Inflammatory macrophage treated with lipopolysaccharide for 1 hour (primary cell): ENCODE data around the gene TAPBP.
"Not testable (repeated sequence)": the region's sequence is repeated elsewhere in the genome, so short reads cannot be mapped to it uniquely, and the experiment has no call there.

Experiments
- DNase-seq, 2 donors: peaks; one replicate each; pipeline ENCODE4 v3.0.0-alpha.2; 2020 to 2022

TAPBP gene

DNA sequence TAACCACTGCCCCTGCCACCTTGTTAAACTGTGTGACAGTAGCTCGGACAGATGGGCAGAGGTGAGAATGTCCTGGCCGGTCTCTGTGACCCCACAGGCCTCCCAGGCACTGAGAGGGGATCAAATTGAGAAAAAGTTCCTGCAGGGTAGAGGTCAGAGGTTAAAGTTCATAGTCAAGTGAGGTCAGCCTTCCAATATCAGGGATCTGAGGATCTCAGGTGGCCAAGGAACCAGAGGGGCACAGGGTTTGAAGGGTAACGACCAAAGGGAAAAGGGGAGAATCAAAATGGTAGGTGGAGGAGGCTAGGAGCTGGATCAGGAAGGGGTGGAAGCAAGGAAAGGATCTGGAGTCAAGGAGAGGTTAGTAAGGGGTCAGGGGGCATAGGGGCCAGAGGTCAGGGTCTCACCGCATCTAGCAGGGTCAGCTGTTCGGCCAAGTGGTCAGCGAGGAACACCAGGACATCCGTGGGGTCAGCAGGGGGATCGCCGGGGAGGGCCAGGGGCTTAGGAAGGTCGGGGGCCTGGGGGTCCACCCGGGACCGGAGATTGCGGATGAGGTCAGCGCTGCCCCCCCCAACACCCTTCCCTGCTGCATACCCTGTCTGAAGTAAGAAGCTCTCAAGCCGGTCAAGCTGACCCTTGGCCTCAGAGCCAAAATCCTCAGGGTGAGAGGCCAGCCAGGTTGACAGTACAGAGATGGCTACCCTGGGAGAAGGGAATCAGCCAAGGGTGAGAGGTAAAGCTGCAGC lies 18.1 kb downstream of the TAPBP start:
- DNase-seq: no peak

DNA sequence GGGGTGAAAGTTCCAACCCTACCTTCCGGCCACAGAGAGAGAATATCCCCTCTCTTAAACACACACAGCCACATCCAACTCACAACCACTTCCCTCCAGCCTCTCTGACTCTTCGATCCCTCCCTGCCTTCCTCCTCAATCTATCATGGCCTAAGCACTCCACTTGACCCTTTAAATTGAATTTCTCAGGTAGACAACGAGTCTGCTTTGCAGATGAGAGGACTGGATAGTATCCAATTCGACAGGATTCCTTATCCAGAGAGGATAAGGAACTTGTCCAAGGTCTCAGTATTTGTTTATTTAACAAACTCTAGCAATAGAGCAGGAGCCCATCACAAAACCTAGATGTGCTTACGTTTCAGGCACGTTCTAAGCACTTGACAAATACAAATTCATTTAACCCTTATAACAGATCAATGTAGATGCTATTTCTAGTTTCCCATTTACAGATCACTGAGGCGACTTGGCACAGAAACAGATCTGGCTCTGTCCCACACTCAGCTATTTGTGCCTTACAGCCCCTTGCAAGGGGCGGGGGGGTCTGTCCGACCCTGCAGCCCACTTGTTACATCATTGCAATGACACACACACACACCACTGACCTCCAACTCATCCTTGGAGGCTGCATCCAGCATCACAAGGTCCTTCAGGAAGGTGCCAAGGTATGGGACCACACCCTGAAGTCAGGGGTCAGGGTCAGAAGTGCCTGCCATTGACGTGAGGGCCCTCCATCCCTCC lies 19.6 kb downstream of the TAPBP start:
- DNase-seq: no peak

DNA sequence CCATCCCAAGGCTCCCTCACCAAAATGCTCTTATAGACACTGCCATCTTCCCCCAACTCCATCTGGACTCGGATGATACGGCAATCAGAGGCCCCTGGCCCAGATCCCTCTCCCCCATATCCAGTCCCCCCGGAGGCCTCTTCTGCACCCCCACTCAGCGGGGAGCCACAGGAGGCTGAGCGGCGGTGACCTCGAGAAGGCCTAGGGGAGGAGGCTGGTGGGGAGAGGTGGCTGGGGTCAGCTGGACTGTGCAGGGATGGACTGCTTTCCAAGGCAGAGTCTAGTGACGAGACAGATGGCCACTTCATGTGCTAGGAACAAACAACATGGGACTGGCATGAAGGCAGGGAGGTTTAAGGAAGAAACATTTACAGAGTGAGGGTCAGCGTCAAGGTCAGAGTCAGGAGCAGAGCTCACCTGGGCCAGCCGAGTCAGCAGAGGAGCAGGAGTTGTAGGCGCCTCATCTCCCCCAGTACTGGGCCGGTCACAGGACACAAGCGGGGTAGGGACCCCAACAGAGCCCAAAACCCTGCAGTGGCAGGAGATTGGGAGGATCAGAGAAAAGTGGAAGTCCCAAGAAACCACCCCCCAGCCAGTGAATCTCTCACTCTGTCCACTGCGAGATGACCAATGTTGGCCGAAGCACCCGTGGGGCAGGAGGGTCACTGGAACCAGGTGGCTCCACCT lies 20.7 kb downstream of the TAPBP start:
- no peak for DNase-seq

DNA sequence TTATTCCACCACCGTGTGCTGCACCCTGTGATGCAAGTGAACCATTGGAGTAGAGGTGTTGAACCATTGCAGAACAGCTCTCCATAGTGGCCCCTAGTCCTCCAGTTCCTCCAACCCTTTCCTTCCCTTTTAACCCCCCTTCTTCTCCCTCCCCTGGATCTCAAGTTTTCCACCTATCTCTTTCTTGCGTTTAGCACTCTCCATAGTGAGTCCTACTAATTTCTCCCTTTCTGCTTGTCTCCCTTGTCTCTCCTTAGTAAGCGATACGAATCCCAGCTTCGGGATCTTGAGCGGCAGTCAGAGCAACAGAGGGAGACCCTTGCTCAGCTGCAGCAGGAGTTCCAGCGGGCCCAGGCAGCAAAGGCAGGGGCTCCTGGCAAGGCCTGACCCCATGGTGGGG lies 23.4 kb downstream of the TAPBP start:
- no peak for DNase-seq

DNA sequence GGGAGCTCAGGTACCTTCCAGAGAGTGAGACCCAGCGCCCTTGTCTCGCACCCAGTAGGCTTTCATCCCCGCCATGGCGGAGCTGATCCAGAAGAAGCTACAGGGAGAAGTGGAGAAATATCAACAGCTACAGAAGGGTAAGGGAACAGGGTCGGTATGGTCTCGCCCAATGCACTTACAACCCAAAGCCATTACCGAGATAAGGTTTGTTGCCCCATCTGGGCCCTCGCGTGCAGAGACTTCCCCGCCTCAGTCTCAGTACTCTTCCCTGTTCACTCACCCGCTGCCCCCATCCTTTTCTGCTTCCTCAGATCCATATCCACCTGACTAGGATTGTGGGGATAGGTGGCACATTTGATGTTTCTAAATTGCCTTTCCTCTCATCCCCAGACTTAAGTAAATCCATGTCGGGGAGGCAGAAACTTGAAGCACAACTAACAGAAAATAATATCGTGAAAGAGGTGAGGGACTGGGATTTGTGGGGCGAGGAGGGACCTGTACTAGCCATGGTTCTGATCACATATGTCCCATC lies 24.0 kb downstream of the TAPBP start:
- no peak for DNase-seq

DNA sequence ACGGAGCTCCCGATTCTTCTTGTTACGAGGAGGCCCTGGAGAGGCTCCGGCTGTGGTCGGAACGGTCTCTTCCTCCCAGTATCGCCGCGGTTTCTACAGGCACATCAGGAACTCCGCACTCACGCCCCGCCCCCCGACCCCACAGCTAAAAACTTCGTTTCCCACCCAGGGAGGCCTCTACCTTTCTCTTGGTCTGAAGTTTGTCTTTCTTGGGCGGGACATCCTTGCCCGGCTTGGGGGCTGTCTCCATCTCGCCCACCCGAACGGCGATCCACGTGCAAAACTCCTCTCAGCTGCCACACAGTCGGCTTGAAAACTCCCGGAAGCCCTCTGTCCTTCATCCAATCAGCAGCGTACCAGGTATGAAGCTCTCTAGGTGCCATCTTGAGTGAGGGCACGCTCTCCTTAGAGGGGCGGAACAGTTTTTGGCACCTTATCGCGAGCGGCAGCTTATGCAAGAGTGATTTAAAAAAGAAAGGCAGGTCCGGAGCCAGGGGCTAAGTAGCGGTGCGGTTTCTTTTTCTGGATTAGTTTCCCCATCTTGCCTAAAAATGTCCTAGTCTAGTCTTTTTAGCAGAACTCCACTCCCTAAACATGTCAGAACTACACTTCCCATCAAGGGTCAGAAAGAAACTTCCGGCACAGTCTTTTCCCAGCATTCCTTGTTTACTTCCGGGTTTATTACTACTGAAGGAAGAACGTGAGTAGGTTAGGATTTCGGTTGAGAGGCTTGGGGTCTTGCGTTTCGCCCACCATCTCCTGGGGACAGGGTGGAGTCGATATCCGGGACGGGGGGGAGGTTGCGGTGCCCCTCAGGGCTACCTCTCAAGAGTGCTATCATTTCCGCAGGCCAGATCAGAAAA lies 24.7 kb downstream of the TAPBP start, which contains the start of the genes PFDN6 and WDR46:
TSS of gene PFDN6 (plus strand) at position 681 of the 863 bp plus-strand sequence. CDS start 256 bp downstream, outside the sequence.
TSS of gene WDR46 (minus strand) at position 319 of the 863 bp plus-strand sequence. CDS start at position 250, 69 bp downstream.
- peak; percentile 87 for DNase-seq

DNA sequence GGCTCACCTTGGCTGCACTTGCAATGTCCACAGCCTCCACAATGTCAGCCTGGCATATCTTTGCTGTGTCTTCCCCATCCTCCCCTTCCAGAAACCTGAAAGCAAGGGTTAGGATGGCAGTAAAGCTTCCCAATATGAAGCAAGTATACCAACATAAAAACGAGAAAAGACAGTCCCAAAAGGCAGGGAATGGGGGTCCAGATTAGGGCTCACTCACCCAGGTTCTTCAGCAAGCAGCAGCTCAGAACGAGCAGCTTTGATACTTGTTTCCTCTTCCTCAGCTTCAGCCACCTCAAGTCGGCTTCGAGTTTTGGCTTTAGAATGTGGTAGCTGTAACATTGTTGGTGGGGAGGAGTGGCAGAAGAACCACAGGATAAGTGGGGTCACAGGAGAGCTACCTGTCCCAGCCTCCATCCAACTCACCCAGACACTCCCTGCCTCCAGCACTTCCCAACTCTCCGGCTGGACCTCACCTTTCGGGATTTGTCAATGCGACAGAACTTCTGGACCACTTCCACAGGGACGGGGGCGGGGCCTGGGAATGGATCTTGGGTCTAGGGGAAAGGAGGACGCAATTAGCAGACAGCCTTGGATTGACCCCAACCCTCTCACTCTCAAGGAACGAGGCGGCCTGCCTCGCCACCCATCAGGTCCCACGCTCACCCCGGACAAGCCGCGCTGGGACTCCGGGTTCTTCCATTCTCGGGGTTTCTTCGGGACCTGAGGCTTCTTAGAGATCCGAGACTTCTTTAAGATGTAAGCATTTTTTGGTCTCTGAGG lies 25.5 kb downstream of the TAPBP start:
- no peak for DNase-seq

DNA sequence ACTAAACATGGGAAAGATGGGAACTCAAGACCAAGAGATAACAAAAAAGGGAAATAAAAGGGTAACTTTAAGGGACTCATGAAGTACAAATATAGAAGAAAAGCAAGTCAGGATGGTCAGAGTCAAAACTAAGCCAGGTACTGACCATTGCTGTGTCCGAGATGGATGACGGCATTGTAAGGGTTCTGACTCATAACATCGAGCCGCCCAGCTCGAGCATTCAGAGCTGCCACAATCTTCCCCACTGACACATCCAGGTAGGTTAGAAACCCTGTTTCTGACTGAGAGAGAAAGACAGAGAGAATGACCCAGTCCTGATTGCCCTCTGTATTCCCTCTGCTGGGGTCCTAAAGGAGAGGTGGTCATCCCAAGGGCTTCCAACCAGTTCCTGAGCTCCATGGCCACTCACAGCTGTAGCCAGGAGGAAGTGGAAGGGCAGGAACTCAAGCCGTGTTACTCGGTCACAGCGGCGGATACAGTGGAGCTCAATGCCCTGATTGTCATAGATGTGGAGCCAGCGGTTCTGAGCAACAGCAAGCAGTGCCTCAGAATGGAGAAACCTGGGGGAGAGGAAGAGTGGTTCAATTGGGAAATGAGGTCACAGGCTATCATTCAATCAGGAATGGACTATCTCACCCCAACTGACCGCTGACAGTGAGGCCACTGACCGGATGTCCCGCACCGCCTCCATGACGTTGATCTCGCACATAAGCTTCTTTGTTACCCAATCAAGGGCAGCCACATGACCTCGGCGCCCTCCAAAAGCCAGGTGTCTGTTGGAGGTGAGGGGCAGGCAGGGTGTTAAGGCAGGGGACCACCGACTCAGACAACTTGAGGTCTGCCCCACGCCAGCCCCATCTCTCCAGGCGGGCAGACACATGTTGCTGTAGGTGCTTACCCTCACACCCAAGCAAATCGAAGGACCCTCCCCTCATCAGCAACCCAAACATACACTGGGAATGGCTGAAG lies 26.6 kb downstream of the TAPBP start:
- no peak for DNase-seq

DNA sequence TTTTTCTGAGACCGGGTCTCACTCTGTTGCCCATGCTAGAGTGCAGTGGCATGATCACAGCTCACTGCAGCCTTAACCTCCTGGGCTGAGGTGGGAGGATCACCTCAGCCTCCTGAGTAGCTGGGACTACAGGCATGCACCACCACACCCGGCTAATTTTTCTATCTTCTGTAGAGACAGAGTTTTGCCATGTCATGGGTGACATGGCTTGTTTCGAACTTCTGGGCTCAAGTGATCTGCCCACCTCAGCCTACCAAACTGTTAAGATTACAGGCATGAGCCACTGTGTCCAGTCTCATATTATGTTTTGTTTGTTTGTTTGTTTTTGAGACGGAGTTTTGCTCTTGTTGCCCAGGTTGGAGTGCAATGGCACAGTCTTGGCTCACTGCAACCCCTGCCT lies 28.7 kb downstream of the TAPBP start:
- not testable (repeated sequence) for DNase-seq

DNA sequence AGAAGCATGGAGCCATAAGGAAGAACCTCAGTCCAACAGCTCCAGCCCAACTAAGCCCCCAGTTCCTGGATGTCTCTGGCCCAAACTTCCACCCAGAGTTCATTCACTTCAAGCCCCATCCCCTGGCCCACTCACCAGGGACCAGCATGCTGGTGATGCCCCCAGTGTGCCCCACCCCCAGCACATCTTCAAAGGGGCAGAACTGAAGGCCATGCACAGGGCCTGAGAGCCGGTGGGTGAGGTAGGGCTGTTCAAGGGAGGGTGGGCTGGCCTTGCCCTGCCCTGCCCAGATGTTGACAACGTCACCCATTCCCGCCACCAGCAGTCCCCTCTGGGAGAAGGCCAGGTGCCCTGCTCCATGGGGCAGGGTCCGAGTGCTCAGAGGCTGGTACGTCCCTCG lies 33.3 kb downstream of the TAPBP start:
- DNase-seq: no peak

DNA sequence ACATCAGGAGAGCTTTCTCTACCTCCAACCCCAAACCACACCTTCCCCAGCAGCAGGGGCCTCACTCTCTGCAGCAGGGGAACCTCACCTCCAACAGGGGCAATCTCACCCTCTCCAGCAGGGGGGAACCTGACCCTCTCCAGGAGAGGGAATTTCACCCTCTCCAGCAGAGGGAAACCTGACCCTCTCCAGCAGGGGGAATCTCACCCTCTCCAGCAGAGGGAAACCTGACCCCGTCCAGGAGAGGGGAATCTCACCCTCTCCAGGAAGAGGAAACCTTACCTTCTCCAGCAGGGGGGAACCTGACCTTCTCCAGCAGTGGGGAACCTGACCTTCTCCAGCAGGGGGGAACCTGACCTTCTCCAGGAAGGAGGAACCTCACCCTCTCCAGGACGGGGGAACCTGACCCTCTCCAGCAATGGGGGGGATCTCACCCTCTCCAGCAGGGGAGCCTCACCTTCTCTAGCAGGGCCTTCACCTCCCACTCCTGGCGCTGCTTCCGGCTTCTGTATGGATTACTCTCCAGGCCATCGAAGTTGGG lies 33.8 kb downstream of the TAPBP start:
- peak in 1 of 2 donors; percentile 41 for DNase-seq

DNA sequence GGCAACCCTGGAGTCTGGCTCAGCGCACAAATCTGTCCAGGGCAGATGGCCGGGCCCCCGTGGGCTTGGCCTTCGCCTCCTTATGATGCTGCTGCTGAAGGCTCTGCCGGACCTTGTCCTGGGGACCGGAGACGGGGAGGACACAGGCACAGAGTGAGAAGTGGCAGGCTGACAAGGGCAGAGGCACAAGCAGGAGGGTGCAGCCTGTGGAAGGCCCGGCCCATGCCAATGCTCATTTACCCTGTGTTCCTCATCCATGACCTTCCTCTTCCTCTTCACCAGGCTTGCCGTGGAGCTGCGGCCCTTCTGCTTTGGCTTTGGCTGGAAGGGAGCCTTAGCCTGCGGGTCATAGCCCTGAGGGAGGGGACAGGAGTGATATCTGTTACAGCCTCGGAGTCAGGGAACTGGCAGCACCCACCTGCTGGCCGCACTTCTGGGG lies 34.6 kb downstream of the TAPBP start:
- peak in 1 of 2 donors; percentile 22 for DNase-seq

DNA sequence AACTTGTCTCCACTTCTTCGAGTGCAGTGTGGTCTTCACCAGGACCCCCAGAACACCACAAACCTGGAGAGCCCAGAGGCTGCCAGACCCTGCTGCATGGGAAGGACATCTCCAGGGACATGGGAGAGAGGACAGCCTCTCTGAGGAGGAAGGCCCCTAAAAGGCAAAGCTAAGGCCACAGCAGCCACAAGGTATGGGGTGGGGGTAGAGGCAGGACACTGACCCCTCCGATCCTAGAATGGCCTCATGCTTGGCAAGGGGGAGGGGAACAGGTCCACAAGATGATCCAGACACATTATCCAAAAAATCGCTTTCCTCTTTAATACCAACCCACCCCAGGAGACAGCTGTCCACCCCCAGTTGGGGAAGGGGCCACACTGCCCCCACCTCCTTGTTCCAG lies 35.1 kb downstream of the TAPBP start:
- no peak for DNase-seq

DNA sequence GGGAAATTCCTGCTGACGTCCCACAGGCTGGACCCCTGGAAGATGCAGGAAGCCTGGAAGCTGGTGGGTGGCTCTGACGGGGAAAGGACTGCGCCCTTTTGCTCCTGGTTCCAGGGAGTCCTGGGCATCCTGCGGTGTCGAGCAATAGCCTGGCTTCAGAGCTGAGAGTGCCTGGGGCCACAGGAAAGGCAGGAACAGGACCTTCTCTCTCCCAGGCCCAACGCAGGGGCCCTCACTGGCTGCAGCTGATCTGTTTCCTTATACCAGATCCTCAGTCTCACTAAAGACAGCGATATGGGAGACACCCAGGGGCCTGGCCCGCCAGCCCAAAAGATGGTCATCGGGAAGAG lies 35.5 kb downstream of the TAPBP start:
- no peak for DNase-seq

DNA sequence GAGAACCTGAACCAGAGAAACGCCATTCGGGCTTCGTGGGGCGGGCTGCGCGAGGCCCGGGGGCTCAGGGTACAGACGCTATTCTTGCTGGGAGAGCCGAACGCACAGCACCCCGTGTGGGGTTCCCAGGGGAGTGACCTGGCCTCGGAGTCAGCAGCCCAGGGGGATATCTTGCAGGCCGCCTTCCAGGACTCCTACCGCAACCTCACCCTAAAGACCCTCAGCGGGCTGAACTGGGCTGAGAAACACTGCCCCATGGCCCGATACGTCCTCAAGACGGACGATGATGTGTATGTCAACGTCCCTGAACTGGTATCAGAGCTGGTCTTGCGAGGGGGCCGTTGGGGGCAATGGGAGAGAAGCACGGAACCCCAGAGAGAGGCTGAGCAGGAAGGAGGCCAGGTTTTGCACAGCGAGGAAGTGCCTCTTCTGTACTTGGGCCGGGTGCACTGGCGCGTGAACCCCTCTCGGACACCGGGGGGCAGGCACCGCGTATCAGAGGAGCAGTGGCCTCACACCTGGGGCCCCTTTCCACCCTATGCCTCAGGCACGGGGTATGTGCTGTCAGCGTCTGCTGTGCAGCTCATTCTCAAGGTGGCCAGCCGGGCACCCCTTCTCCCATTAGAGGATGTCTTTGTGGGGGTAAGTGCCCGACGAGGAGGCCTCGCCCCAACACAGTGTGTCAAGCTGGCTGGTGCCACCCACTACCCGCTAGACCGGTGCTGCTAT lies 36.1 kb downstream of the TAPBP start:
- no peak for DNase-seq

DNA sequence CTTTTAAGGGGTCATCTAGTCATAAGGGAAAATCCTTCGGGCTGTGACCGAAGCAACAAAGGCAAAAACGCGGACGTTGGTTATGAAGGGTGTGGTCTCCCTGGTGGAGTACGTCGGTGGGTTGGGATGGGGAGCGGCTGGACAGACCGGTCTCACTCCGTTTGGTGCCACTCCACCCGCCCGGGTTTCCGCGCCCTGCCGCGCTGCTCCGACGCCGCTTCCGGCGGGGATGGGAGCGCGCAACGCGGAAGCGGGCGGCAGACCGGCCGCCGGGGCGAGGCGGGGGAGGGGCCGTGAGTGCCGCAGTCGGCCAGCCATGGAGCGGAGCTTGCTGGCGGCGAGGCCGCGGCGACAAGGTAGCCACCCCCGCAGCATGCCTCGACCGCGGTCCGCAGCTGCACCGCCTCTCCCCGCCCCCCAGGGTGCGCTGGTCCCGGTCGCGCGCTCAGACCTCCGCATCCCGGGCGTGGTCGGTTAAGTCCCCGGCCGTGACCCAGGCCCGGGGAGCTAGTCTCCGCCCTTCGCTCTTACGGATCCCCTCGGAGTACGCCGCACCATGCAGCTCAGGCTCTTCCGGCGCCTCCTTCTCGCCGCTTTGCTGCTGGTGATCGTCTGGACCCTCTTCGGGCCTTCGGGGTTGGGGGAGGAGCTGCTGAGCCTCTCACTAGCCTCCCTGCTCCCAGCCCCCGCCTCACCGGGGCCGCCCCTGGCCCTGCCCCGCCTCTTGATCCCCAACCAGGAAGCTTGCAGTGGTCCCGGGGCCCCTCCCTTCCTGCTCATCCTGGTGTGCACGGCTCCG lies 36.8 kb downstream of the TAPBP start, which contains the start of gene B3GALT4:
TSS of gene B3GALT4 (plus strand) at position 260 of the 799 bp plus-strand sequence. CDS start at position 557, 297 bp downstream.
- peak; percentile 56 to 62 for DNase-seq

DNA sequence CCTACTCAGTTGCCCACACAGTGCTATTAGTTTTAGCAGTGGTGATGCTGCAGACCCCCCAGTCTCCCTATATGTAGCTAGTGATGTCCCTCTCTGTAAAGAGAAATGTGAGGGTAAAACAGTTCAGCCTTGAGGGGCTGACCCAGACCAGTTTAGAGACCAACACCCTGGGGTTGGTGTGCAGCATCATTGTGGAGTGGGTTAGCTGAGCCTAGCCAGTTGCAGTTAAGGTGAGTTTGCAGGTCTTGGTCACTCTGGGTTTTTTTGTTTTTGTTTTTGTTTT lies 37.4 kb downstream of the TAPBP start:
- no peak for DNase-seq

DNA sequence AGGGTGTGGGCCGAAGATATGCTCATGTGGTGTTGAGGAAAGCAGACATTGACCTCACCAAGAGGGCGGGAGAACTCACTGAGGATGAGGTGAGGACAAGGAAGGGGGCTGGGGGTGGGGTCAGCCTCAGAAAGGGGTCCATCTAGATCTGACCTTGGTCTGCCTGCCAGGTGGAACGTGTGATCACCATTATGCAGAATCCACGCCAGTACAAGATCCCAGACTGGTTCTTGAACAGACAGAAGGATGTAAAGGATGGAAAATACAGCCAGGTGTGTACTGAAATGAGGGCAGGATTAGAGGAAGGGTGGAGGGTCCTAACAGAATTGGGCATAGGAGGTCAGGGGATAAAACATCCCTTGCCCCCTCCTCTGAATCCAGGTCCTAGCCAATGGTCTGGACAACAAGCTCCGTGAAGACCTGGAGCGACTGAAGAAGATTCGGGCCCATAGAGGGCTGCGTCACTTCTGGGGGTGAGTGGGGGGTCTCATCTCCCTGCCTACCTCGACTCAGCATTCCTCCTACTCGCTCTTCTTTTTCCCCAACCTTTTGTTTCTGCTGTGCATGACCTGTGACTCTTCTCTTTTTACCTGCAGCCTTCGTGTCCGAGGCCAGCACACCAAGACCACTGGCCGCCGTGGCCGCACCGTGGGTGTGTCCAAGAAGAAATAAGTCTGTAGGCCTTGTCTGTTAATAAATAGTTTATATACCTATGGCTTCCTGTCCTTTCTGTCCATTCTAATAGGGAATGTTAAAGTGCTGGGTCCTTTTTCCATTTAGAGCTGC lies 37.9 kb downstream of the TAPBP start:
- DNase-seq: not testable (repeated sequence)
